HFF-Myc (cell line): ENCODE measurements around the gene ELOVL2.

Source experiments
- DNase-seq: peaks from one replicate; pipeline ENCODE4 v3.0.0-alpha.2; 2011; ENCODE audit warnings: low read depth; ENCODE audit errors: extremely low read depth
- H3K4me3 ChIP-seq: replicated peaks from 2 replicates; pipeline ENCODE4 v1.5.1; 2011; ENCODE audit warnings: low read depth, mild to moderate bottlenecking, control low read depth, low read length
- TF ChIP-seq, protein P1 (sequence below): IDR thresholded peaks from 2 replicates; pipeline ENCODE4 v1.5.1; 2012; ENCODE audit warnings: mild to moderate bottlenecking, low read depth, low read length, control low read depth; ENCODE audit errors: missing control alignments

The ELOVL2 gene

GRCh38 chr6:11016452-11016851 is 27.7 kb downstream of the ELOVL2 start:
- no peak overlapping the region for H3K4me3 ChIP-seq
- TF ChIP-seq, protein P1, sequence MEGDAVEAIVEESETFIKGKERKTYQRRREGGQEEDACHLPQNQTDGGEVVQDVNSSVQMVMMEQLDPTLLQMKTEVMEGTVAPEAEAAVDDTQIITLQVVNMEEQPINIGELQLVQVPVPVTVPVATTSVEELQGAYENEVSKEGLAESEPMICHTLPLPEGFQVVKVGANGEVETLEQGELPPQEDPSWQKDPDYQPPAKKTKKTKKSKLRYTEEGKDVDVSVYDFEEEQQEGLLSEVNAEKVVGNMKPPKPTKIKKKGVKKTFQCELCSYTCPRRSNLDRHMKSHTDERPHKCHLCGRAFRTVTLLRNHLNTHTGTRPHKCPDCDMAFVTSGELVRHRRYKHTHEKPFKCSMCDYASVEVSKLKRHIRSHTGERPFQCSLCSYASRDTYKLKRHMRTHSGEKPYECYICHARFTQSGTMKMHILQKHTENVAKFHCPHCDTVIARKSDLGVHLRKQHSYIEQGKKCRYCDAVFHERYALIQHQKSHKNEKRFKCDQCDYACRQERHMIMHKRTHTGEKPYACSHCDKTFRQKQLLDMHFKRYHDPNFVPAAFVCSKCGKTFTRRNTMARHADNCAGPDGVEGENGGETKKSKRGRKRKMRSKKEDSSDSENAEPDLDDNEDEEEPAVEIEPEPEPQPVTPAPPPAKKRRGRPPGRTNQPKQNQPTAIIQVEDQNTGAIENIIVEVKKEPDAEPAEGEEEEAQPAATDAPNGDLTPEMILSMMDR = no peak
- DNase-seq = no peak

DNA sequence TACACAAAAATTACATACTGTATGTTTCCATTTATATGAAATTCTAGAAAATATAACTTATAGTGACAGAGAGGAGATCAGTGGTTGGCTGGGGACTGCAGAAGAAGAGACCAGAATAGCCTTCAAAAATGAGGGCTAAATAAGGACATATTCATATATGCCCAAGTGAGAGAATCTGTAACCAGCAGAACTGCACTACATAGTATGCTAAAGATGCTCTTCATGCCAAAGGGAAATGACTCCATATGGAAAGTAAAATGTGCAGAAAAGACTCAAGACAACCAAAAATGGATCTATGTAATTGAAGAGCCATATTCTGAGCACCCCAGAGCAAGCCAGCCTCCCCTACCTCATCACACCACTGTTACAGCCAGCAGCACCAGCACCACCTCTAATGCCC is 29.0 kb downstream of the ELOVL2 start:
- TF ChIP-seq, protein P1 = no peak
- DNase-seq = no peak
- H3K4me3 ChIP-seq = no peak overlapping the region

- no peak for DNase-seq
- no peak overlapping the region for H3K4me3 ChIP-seq
- TF ChIP-seq, protein P1 = no peak
These were observed 30.4 kb downstream of the ELOVL2 start for GRCh38 chr6:11013721-11014070.

DNA sequence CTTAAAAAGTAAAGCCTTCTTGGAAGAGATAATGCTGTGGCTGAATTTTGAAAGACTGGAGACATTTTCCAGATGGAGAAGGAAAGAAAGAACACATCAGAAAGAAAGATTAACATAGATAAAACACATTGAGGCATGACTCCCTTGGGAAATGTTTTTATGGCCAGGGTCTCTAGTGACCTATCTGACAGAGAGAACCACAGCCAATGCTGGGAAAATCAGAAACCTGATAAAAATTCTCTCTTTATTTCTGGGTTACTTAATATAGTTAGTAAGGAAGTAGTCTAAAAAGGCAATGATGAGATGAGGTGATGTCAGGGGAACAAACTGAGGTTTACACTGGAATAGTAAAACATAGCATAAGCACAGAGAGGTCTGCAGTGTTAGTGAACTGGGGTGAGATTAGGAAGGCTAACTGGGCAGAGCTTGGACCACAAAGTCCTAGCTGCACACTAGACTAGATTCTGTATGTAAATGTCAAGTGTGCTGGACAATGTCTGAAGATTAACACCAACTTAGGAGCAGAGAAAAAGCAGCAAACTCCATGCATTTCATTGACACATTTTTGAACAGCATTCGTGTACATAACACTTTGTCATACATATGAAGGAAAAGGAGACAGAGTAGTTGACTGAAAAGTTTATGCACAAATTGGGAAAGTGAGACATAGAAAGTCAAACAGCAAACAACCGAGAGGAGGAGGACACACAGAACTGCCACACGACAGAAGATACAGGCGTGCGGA is 31.0 kb downstream of the ELOVL2 start:
- no peak overlapping the region for H3K4me3 ChIP-seq
- no peak for DNase-seq
- TF ChIP-seq, protein P1 = no peak

GRCh38 chr6:11012295-11012754 is 31.8 kb downstream of the ELOVL2 start:
- DNase-seq = no peak
- no peak overlapping the region for H3K4me3 ChIP-seq
- TF ChIP-seq, protein P1 = no peak

DNA sequence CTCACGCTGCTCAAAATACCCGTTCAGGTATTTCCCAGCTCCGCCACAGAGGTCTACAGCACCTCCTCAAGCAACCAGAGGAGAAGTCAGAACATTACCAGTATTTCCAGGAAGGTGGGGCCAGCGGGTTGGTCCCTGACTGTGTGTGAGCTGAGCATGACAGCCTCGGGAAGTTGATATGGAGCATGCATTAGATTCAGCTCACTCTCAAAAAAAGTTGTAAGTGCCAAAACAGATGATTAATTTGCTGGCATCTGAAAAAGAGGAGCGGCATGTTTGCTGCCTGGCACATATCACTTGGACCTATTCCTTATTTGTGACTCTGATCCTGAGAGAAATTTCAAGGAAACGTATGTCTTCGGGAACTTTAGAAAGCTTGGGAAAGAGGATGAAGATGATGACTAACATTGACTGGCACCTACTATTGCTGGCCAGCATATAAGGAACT is 32.3 kb downstream of the ELOVL2 start:
- no peak for DNase-seq
- TF ChIP-seq, protein P1 = no peak

More for the DNA sequence above, 32.3 kb downstream of the ELOVL2 start:
- no peak overlapping the region for H3K4me3 ChIP-seq
